ENCODE measurements around the gene FLT3LG. TPM values are rescaled to one million over a fixed set of nuclear protein-coding genes. Genes with fewer than 3 reads are reported as not detected.
A peak's percentile ranks its signal among the peaks of the same experiment; 100 is the strongest.

The FLT3LG gene
- total RNA-seq, 1 donor from 2014 or later = 11.3 TPM

DNA sequence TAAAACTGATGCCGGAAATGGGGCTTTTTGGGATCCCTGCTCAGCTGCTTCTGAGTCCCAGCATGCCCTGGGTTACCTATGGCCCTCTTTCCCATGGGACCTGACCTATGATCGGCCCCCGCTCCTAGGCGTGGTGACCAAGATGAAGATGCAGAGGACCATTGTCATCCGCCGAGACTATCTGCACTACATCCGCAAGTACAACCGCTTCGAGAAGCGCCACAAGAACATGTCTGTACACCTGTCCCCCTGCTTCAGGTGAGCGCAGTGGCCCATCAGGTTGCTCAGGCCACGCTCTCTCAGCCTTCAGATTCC is 23.7 kb downstream of the FLT3LG start:
- Mint-ChIP-seq H3K27me3 (ENCODE audit: unreplicated experiment) (no peaks in the 10 kb centered on the region), H3K4me1 (ENCODE audit: unreplicated experiment) (peaks cover 14% of the 10 kb centered on the region), H3K9me3 (ENCODE audit: unreplicated experiment) (no peaks in the 10 kb centered on the region), H3K27ac (ENCODE audit: unreplicated experiment) (no peak overlapping the region), H3K36me3 (ENCODE audit: unreplicated experiment) (peaks cover 27% of the 10 kb centered on the region), H3K4me3 (ENCODE audit: unreplicated experiment) (peak overlapping the region; percentile 97)
- no peak for TF ChIP-seq CTCF (IDR thresholded peaks at IDR 0.05)
- no peak for DNase-seq (ENCODE audit: extremely low spot score, unreplicated experiment)

- H3K4me3 Mint-ChIP-seq (ENCODE audit: unreplicated experiment) = peak overlapping the region; percentile 4
- H3K27me3 Mint-ChIP-seq (ENCODE audit: unreplicated experiment) = no peaks in the 10 kb centered on the region
- no peak overlapping the region for H3K27ac Mint-ChIP-seq (ENCODE audit: unreplicated experiment)
Measured at GRCh38 chr19:49498475-49498874, 24.5 kb downstream of the FLT3LG start.

GRCh38 chr19:49499030-49499670 is 25.1 kb downstream of the FLT3LG start:
- H3K4me1 Mint-ChIP-seq (ENCODE audit: unreplicated experiment) = peaks cover 20% of the 10 kb centered on the region
- no peak for DNase-seq (ENCODE audit: extremely low spot score, unreplicated experiment)
- no peak overlapping the region for H3K4me3 Mint-ChIP-seq (ENCODE audit: unreplicated experiment)
- no peaks in the 10 kb centered on the region for H3K9me3 Mint-ChIP-seq (ENCODE audit: unreplicated experiment)
- no peaks in the 10 kb centered on the region for H3K27me3 Mint-ChIP-seq (ENCODE audit: unreplicated experiment)
- no peak overlapping the region for H3K27ac Mint-ChIP-seq (ENCODE audit: unreplicated experiment)
- H3K36me3 Mint-ChIP-seq (ENCODE audit: unreplicated experiment) = peaks cover 23% of the 10 kb centered on the region
- no peak for TF ChIP-seq CTCF (IDR thresholded peaks at IDR 0.05)

More at GRCh38 chr19:49498475-49498874, 24.5 kb downstream of the FLT3LG start:
- H3K4me1 Mint-ChIP-seq (ENCODE audit: unreplicated experiment) = peaks cover 20% of the 10 kb centered on the region
- H3K9me3 Mint-ChIP-seq (ENCODE audit: unreplicated experiment) = no peaks in the 10 kb centered on the region
- peaks cover 23% of the 10 kb centered on the region for H3K36me3 Mint-ChIP-seq (ENCODE audit: unreplicated experiment)
- DNase-seq (ENCODE audit: extremely low spot score, unreplicated experiment) = no peak
- TF ChIP-seq CTCF (IDR thresholded peaks at IDR 0.05) = no peak

GRCh38 chr19:49502866-49503581 is 29.0 kb downstream of the FLT3LG start:
- Mint-ChIP-seq H3K4me3 (ENCODE audit: unreplicated experiment) (no peak overlapping the region), H3K4me1 (ENCODE audit: unreplicated experiment) (peaks cover 10% of the 10 kb centered on the region), H3K9me3 (ENCODE audit: unreplicated experiment) (no peaks in the 10 kb centered on the region), H3K27me3 (ENCODE audit: unreplicated experiment) (no peaks in the 10 kb centered on the region), H3K27ac (ENCODE audit: unreplicated experiment) (peak overlapping the region; percentile 34), H3K36me3 (ENCODE audit: unreplicated experiment) (peaks cover 10% of the 10 kb centered on the region)
- peak; percentile 83 for TF ChIP-seq CTCF (IDR thresholded peaks at IDR 0.05)
- DNase-seq (ENCODE audit: extremely low spot score, unreplicated experiment) = no peak

DNA sequence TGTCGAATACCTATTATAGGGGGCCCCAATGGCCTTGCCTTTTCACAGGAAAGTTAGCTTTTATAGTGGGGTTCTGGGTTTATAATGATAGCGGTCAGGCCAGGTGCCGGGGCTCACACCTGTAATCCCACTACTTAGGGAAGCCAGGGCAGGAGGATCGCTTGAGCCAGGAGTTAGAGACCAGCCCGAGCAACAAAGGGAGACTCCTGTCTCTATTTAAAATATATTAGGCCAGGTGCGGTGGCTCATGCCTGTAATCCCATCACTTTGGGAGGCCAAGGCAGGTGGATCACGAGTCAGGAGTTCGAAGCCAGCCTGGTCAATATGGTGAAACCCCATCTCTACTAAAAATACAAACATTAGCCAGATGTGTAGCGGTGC is 29.6 kb downstream of the FLT3LG start:
- Mint-ChIP-seq H3K4me3 (ENCODE audit: unreplicated experiment) (no peak overlapping the region), H3K9me3 (ENCODE audit: unreplicated experiment) (no peaks in the 10 kb centered on the region), H3K4me1 (ENCODE audit: unreplicated experiment) (peaks cover 9% of the 10 kb centered on the region), H3K27me3 (ENCODE audit: unreplicated experiment) (no peaks in the 10 kb centered on the region), H3K36me3 (ENCODE audit: unreplicated experiment) (peaks cover 8% of the 10 kb centered on the region), H3K27ac (ENCODE audit: unreplicated experiment) (peak overlapping the region; percentile 34)
- TF ChIP-seq CTCF (IDR thresholded peaks at IDR 0.05) = no peak
- no peak for DNase-seq (ENCODE audit: extremely low spot score, unreplicated experiment)

All from osteocyte (in vitro differentiated cells).